Measurements from ENCODE around the gene ZBTB46.

- TF ChIP-seq POLR2A (IDR thresholded peaks at IDR 0.05; ENCODE audit: low read depth, low read length) = no peak
- TF ChIP-seq HDAC2 (IDR thresholded peaks at IDR 0.05) = no peak
- no peak for TF ChIP-seq CTCF (IDR thresholded peaks at IDR 0.05 in 2 of 3, conservative IDR thresholded peaks at IDR 0.05 in 1 of 3; ENCODE audit: control insufficient read depth in 2 of 3, extremely low read depth in 1 of 3, insufficient read depth in 1 of 3, low read depth in 3 of 3, low read length in 3 of 3)
- no peak for TF ChIP-seq TARDBP (IDR thresholded peaks at IDR 0.05; ENCODE audit: borderline replicate concordance)
- TF ChIP-seq CHD4 (IDR thresholded peaks at IDR 0.05) = no peak
- TF ChIP-seq GABPA (IDR thresholded peaks at IDR 0.05; ENCODE audit: low read depth) = no peak
- TF ChIP-seq ZNF217 (IDR thresholded peaks at IDR 0.05) = no peak
Observed at GRCh38 chr20:63876489-63877036, 45.5 kb upstream of the ZBTB46 start.

Measured in GM12878 (cell line).